HG02870 (cell line): ENCODE measurements around the gene FBXW5.

ENCODE experiments used
- ATAC-seq: cut with Tn5 transposase; IDR thresholded peaks from one replicate; pipeline ENCODE4 v1.9.1; 2021; ENCODE audit warnings: mild to moderate bottlenecking, moderate library complexity; ENCODE audit not compliant: unreplicated experiment

The FBXW5 gene

DNA sequence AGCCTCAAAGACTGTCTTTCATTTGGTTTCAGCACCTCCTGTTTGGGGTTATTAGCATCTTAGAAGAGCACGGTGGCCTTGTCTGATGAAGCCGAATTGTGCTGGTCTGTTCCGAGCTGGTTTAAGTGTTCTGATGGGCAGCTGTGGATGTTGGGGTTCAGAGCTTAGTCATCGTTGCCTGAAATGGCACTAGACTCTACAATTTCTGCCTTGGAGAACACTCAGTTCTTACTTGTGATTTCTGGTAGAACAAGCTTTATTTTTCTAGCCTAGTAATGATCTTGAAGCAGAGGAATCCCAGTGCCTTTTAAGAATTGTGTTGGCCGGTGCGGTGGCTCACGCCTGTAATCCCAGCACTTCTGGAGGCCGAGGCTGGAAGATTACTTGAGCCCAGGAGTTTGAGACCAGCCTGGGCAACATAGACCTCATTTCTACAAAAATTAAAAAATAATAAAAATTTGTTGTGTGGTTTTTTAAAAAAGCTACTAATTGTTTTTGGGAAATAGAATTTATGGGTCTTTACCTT lies 7.8 kb downstream of the FBXW5 start:
- no peak for ATAC-seq

DNA sequence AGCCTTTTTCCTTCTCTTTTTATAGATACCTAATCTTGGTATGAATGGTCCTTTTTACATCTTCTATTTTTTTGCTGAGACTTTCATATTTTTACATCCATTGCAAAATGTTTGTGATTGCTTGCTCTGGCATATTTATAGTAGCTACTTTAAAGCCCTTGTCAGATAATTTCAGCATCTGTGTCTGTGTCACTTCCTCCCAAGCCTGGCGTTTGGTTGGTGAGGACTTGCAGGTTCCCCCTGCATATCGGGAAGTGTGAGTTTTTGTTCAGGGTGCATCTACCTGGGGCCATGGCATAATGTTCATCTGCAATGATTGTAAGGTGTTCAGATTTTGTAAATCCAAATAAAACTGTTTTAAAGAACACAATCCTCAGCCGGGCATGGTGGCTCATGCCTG lies 8.9 kb downstream of the FBXW5 start:
- no peak for ATAC-seq

DNA sequence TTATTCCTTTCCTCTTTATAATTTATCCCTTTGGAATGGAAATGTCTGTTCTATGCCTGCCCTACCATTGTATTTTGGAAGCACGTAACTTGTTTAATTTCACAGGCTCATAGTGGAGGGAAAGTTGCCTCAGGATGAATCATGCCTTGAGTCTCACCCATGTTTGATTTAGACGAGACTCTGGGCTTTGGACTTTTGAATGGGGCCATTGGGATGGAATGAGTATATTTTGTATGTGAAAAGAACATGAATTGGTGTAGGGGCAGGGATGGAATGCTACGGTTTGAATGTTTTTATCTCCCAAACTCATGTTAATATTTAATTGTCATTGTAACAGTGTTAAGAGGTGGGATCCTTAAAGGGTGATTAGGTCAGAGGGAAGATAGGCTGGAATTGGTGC lies 10.3 kb downstream of the FBXW5 start:
- ATAC-seq, result no peak

DNA sequence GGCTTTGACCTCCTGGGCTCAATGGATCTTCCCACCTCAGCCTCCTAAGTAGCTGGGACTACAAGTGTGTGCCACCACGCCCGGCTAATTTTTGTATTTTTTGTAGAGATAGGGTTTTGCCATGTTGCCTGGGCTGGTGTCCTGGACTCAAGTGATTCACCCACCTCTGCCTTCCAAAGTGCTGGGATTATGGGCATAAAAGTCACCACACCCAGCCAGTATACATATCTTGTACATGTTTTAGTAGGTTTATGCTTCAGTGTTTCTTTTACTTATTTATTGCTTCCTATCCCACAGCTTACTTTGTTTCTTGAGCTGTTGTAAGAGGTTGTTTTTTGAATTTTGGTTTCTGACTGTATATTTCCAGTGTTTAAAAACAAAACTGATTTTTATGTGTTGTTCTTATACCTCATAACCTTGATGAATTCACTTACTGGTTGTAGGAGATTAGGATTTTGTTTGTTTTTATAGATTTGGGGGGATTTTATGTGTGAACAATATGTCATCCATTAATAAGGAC lies 12.9 kb downstream of the FBXW5 start:
- ATAC-seq, result no peak

DNA sequence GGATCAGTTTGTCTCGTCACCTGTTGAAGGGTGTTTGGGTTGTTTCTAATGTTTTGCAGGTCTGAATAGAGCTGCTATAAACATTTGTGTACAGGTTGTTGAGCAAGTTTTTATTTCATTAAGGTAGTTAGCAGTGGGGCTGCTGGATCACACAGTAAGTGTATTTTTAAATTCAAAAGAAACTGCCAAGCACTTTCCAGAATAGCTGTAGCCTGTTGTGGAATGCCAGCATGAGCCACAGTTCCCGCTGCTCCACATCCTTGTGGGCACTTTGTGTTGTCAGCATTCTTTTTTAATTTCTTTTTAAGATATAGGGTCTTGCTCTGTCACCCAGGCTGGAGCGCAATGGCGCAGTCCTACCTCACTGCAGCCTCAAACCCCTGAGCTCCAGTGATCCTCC lies 14.5 kb downstream of the FBXW5 start:
- ATAC-seq, result no peak

DNA sequence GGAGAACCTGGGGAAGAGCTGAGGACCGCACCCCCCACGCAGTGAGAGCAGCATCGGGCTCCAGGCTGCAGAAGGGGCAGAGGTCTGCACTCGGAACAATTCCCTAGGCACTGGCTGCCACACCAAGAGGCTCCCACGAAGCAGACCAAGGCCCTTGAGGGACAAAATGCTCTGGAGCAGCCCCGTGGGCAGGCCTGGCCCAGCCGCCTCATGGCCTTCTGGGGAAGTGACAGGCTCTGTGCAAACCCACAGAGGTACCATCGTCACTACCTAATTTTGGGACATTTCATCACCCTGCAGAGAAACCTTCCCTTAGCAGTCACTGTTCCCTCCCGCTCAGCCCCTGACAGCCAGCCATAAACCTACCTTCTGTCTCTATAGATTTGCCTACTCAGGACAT lies 15.9 kb downstream of the FBXW5 start:
- no peak for ATAC-seq

DNA sequence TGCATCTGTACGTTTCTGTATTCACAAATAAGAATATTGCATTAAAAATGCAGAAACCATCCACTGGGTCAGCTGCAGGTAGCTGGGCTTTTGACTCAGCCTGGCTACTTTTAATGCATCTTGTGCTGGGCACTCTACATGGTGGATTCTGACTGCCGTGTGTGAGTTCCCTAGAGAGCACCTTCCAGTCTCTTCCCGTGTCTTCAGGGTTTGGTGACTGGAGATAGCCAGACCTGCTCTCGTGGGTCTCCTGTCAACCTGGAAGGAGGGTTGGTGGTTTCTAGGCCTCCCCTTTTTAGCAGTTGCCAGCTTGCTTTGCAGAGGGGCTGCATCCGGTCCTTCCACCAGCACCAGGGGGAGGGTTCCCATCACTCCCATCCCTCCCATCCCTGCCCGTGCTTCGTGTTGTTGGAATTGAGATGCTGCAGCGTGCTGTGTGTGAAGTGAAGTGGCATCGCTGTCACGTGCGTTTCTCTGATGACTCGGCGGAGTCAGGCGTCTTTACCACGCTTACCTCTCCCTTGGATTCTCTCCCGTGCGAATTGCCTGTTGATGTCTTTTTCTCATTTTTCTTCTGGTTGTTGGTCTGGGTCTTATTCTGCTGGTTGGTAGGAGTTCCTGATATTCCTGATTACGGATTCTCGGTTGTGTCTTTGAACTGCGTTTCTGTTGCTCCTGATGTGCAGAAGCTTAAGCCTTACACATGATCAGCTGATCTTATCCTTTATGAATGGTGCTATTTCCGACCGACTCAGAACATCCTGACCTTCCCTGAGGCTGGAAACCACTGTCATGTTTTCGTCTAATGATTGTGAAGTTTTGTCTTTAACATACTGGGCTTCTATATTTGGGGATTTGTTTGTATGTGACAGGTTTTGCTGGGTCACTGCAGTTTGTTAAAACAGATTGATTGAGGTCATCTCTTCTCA lies 16.9 kb downstream of the FBXW5 start:
- no peak for ATAC-seq

DNA sequence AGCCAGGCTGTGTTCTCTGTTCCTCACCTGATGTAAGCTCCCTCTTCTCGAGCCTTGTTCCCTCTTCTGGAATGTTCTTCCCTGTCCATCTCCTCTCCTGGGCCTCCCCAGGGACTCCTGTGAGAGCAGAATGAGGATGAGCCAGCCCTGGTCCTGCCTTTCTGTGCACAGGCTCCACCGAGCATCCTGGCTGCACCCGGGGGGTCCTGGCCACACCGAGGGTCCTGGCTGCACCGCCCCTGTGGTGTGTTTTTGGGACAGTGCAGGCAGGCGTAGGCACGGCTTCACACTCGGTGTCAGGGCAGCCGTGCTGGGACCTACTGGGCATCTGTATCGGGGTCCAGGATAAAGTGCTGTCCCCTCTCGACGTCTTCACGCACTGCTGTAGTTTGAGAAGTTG lies 17.8 kb downstream of the FBXW5 start:
- ATAC-seq, result no peak

DNA sequence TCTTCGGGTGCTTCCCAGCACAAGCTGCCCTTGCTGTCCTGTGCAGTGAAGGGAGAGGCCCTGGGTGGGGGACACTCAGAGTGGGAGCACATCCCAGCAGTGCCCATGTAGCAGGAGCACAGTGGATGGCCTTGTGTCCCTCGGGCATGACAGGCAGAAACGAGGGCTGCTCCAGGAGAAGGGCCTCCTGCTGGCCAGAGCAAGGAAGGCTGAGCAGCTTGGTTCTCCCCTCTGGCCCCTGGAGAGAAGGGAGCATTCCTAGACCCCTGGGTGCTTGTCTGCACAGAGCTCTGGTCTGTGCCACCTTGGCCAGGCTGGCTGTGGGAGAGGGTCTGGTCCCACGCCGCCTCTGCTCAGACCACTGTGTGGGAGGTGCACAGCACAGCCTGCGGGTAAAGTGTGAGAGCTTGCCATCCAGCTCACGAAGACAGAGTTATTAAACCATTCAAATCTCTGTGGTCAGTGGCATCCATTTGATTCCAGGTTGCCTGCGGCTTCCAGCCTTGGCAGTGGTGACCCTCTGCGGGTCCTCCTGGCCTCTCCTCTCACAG lies 18.3 kb downstream of the FBXW5 start:
- ATAC-seq, result no peak

DNA sequence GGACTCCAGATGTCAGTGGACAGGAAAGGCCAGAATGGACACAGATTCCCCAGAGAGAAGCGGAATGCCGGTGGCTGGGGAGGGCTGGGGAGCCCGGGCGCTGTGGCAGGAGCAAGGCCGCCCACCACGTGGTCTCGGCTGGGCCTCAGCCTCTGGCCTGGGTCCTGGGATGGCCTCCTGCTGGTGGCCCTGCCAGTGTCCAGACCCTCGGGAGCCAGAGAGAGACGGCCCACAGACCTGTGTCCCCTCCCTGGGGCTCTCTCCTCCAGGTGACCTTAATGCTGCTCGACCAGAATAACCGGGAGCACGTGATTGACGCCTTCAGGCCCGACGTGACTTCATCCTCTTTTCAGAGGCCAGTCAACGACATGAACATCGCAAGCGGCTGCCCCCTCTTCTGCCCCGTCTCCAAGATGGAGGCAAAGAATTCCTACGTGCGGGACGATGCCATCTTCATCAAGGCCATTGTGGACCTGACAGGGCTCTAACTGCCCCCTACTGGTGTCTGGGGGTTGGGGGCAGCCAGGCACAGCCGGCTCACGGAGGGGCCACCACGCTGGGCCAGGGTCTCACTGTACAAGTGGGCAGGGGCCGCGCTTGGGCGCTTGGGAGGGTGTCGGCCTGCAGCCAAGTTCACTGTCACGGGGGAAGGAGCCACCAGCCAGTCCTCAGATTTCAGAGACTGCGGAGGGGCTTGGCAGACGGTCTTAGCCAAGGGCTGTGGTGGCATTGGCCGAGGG lies 19.0 kb downstream of the FBXW5 start:
- ATAC-seq, result no peak

DNA sequence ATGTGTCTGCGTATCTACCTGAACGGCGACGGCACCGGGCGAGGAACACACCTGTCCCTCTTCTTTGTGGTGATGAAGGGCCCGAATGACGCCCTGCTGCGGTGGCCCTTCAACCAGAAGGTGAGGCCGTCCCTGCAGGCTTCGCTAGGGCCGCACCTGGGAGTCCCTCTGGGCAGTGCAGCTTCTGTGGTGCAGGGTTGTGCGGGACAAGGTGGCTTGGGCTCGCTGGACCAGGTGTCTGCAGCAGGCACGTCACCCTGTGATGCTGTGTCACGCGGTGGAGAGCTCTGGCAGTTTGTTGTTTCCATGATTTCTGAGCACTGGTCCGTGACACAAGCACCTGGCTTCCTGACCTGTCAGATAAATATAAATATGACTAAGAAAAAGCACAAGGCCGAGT lies 20.7 kb downstream of the FBXW5 start:
- ATAC-seq, result no peak

DNA sequence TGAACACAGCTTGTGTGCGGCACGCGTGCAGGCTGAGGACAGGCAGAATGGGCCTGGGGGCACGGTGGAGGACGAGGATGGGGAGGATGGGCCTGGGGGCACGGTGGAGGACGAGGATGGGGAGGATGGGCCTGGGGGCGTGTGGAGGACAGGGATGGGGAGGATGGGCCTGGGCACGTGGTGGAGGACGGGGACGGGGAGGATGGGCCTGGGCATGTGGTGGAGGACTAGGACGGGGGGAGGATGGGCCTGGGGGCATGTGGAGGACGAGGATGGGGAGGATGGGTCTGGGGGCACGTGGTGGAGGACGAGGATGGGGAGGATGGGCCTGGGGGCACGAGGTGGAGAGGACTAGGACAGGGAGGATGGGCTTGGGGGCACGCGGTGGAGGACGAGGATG lies 22.0 kb downstream of the FBXW5 start:
- ATAC-seq, result no peak

DNA sequence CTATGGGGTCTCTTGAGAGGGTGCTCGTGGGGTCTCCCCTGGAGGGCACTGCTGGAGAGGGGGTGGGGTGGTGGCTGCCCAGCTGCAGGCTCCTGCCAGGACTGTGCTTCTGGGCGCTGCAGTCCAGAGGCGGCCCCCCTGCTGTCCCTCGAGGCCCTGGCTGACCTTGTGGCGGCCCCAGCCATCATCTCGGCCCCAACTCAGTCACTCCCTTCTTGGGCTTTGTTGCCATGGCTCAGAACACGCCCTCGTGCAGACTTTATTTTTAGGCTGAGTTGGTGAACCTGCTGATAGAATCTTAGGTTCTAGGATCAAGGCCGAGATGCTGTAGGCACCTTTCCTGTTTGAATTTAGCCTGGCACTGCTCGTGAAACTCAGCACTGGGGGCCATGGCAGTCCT lies 22.8 kb downstream of the FBXW5 start:
- no peak for ATAC-seq

DNA sequence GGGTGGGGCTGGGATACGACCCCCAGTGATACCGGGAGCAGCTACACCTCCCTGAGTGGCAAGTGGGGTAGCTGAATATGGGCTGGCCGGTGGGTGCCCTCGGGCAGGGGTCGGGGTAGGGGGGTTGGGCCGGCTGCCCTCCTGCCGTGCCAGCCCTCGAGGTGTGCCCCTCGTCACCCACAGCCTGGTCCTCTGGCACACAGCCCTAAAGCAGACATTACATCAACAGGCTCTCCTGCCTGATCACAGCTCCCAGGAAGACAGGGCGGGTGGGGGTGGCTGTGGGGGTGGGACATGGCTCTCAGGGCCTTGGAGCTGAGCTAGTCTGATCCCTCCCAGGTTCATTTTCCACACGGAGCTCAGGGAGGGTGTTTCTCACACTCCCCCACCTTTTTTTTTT lies 23.2 kb downstream of the FBXW5 start:
- no peak for ATAC-seq

DNA sequence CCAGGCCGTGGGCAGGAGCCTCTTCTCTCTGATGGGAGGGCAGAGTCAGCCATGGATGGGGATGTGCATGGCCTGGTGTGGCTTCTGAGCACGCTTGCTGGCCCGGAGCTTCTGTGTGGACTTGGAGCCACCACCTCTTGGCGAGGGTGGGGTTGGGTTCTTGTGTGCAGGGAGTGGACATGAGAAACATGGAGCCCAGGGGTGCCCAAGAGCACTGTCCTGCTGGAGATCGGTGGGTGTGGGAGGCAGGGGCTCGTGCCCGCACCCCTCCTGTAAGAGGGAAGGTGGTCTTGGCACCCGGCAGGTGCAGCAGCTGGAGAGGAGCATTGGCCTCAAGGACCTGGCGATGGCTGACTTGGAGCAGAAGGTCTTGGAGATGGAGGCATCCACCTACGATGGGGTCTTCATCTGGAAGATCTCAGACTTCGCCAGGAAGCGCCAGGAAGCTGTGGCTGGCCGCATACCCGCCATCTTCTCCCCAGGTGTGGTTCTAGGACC lies 23.8 kb downstream of the FBXW5 start:
- no peak for ATAC-seq

DNA sequence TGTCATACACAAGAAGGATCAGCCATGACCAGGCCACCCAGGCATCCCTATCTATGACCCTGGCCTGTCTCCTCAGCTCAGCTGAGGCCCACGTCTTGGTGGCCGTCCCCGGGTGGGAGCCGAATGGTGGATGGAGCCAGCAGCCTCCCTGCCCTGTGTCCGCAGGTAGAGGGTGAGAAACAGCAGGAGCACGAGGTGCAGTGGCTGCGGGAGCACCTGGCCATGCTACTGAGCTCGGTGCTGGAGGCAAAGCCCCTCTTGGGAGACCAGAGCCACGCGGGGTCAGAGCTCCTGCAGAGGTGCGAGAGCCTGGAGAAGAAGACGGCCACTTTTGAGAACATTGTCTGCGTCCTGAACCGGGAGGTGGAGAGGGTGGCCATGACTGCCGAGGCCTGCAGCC lies 24.5 kb downstream of the FBXW5 start:
- ATAC-seq, result no peak

DNA sequence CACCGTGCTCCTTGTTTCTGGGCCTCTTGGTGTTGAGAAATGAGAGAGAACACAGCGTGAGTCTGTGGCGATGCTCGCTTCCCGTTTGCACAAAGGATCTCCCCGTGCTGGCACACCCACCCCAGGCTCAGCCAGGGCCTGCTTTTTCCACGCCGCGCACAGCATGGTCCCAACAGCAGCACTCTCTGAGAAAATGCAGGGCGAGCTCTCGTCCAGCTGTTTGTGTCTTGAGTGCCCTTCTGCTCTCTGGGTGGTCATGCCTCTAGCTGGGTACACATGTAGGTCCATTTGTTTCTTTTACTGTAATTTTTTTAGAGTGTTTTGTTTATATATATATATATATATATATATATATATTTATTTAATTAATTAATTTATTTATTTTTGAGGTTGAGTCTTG lies 26.6 kb downstream of the FBXW5 start:
- ATAC-seq, result no peak

DNA sequence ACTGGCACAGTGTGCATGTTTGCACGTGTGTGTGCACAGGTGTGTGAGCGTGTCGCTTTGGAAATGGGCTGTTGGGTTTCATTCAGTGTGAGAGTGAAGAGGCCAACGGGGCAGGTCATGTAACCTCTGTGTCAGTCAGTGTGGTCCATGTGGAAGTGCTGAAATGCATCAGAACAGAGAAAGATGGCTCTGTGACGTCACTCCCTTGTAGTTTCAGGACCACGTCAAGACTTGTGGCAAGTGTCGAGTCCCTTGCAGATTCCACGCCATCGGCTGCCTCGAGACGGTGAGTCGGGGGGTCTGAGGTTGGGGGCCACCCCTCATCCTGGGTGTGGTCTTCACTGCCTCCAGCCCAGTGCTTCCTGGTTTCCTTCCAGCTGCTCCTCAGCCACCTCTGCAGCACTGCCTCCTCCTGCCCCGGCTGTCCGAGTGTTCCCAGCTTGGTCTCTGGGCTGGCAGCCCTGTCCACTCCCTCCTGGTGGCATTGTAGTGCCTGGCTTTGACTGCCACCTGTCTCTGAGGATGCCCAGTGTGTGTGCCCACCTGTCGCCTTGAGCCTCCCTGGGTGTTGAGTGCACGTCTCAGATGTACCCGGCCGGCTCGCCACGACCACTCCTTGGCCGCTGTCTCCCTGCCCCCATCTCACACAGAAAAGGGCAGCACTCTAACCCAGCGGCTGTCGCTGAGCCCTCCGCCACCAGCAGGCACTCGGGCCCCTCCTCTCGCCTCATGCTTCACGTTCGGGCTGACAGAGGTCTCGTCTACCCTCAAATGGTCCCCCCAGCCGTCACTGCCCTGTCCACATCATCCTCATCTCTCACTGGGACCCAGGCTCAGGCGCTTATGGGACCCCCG lies 28.0 kb downstream of the FBXW5 start:
- no peak for ATAC-seq

DNA sequence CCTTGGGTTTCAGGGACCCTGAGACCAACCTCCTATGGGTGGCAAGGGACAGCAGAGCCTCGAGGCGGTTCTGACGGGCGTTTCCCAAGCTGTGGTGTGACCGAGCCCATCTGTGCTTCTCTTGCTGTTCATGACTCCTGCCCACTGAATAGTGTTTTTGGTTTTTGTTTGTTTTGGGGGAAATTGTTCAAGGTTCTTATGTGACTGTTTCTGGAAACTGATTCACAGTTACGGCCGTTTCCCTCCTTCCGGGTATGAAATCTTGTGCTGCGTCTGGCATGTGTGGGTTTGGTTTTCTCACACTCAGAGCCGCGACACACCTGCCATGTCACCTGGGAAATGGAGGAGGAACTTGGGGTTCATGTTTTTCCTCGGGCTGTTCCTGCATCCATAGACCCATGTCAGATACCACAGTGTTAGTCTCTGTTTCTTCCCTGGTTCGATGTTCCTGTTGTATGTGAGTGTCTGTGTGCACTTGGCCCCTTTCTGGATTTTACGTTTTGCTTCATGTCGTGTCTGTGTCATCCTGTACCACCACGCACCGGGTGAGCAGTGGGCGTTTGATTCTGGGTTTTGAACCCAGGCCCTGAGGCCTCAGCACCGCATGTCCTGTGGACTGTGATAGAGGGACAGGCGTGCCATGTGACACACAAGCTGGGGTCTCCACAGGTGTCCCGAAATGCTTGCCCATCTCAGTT lies 28.8 kb downstream of the FBXW5 start:
- no peak for ATAC-seq
